Suppressor macrophage treated with lipopolysaccharide for 1 hour (primary cell): ENCODE results near the gene SDK1.

Source experiments
- DNase-seq, 3 donors: peaks; one replicate each; pipeline ENCODE4 v3.0.0-alpha.2; 2020 to 2022

Gene SDK1

GRCh38 chr7:3345699-3346481, 44.8 kb downstream of the SDK1 start:
- no peak for DNase-seq

DNA sequence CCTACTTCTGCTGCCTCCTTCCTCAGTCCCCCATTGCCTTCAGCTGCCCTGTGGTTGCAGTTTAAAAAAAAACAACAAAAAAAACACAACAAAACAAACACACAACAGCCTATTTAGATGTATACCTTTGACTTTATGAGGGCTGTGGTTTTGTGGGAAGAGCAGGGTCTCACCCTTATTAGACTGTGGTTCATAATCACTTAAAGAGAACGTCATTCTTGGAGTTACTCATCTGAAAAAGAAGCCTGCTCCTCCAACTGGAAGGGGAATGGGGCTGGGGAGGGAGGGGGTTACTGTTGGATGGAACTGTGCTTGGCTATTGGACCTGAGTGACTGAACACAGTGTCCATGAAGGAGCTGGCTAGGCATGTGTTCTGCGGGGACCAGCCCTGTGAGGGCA, 48.1 kb downstream of the SDK1 start:
- no peak for DNase-seq

DNA sequence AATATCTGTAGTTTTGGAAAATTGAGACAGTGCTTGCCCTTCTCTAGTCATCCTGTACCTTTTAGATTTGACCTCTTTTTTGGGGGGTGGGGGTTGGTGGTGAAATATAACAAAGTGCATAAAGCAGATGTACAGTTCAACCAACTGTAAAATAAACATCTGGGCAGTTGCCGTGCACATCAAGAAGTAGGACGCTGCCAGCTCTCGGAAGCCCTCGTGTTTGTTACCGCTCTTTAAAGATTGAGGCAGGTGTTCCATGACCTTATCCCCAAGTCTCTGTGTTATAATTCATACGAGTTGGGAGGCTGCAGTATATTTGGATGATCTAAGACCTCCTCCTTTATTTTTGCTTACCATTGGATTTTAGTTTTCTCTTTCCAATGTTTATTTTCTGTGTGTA, 55.1 kb downstream of the SDK1 start:
- no peak for DNase-seq

- no peak for DNase-seq
These were observed 57.9 kb downstream of the SDK1 start for GRCh38 chr7:3358991-3359390.

DNA sequence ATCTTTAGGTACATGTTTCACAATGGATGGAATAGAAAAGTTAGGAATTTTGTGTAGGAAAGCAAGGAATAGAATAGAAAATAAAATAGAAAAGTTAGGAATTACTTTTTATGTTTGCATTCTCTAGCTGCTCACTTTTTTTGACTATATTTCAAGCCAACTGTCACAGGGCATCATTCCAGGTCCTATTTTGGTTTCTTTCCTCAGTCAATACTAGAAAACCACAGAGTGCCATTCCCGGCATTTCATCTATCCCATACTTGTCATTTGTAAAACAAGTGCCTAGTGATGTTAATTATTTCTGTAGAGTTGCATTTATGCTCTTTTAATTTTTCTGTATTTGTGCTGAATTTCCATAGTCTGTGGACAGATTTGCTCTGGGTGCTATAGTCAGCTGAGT, 66.2 kb downstream of the SDK1 start:
- no peak for DNase-seq

- DNase-seq, result no peak
These were observed 69.2 kb downstream of the SDK1 start for GRCh38 chr7:3370068-3370830.

- no peak for DNase-seq
These were observed 69.9 kb downstream of the SDK1 start for GRCh38 chr7:3370921-3371320.

DNA sequence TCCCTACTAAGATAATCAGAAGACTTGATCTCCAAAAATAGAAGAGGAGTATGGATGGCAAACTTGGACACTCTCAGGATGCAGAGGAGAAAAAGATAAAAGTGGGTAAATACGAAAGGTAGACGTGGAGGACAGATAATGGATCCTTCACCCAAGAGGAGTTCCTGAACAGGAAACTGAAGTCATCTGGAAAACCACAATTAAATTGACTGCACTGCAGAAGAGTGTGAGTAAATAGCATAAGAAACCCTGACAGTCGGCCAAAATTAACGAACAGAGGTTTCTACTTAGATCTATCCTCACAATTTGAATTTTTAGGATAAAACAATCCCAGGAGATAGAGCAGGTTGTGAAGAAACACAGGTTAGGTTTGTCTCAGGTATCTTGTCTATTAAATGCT, 70.5 kb downstream of the SDK1 start:
- no peak for DNase-seq

- no peak for DNase-seq
These were observed 73.2 kb downstream of the SDK1 start for GRCh38 chr7:3374239-3374638.

DNA sequence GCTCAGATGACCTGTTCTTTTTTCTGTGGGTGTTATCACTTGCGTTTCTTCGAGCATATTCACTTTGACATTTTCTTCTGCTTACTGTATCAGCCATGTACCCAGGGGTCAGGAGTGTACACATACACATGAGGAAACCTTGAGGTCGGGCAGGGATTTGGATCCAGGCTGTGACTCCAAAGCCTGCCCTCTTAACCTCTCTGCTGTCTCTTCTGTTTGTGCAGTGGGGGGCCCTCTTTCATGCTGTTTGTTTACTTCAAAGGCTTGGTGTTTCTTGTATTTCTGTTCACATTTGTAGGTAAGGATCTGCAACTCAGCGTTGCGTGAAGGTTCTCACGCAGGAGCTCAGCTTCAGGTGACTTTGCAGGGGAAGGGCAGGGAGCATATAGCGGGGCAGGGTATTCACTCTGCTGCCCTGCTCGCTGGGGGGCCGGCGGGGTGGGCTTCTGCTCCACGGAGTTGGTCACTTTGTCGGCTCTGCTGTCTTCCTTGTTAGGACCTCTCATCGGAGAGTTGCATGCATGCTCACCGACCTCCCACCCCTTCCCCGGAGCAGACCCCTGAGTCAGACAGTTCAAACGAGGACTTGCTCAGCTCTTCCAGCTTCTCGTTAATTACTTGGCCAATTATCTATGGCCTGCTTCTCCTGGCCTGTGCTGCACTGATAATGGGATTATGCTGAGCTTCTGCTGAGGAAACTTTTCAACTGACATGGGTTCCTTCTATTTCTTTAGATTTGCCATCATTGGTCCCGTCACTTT, 77.5 kb downstream of the SDK1 start:
- DNase-seq, result no peak

GRCh38 chr7:3380034-3380433, 79.0 kb downstream of the SDK1 start:
- no peak for DNase-seq

- no peak for DNase-seq
These were observed 80.0 kb downstream of the SDK1 start for GRCh38 chr7:3380886-3381685.

DNA sequence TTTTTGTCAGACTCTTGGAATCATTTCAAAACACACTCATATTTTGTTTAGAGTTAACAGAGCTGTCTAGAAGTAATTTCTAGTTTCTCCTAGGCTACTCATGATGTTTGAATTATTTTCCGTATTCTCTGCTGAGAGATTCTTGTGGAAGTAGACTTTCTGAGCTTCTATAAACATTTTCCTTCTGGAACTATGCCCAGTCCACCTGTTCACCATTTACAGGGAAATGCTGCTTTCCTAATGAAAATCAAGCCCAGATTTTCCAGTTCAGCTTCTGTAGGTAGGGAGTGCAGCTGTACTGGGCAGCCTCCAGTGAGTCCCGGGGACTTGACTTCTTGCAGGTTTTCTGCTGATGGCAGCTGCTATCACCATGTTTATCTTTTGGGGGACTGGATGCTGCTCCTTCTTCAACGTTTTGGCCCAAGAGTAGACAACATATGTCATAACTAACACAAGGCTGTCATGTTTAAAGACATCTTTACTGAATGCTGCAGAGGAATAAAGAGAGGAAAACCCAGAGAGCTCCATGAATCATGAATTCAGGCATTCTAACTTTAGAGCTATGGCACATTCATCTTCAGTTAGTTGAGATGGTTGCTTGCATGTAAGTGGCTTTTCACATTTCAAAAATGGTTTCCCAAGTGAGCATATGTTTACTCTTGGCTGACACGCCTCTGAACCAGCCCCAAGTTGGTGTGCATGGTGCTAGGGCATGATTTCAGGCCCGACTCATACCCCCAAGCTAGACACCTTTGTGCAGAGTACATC, 85.6 kb downstream of the SDK1 start:
- DNase-seq, result no peak

- DNase-seq, result no peak
These were observed 92.8 kb downstream of the SDK1 start for GRCh38 chr7:3393862-3394261.

- DNase-seq, result no peak
These were observed 96.3 kb downstream of the SDK1 start for GRCh38 chr7:3397324-3397723.

DNA sequence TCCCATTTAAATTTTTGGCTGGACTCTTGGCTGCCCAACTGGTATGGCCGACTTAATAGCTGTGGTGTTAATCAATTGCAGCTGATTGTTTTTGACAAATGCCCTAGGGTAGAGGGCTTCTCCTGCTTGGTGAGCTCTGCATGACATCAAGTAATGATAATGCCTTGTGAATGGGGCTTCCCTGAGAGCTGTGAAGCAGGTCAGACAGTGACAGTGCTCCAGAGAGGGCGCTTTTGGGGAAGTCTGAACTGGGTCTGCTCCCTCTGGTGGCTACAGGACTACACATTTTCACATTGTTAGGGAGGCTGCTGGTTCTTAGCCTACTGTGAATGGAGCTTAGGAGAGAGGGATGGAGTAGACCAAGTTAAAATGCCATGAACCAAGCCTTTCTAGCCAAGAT, 98.8 kb downstream of the SDK1 start:
- DNase-seq, result peak; percentile 60 to 69 (median 68)

- no peak for DNase-seq
These were observed 103.4 kb downstream of the SDK1 start for GRCh38 chr7:3404501-3404900.

DNA sequence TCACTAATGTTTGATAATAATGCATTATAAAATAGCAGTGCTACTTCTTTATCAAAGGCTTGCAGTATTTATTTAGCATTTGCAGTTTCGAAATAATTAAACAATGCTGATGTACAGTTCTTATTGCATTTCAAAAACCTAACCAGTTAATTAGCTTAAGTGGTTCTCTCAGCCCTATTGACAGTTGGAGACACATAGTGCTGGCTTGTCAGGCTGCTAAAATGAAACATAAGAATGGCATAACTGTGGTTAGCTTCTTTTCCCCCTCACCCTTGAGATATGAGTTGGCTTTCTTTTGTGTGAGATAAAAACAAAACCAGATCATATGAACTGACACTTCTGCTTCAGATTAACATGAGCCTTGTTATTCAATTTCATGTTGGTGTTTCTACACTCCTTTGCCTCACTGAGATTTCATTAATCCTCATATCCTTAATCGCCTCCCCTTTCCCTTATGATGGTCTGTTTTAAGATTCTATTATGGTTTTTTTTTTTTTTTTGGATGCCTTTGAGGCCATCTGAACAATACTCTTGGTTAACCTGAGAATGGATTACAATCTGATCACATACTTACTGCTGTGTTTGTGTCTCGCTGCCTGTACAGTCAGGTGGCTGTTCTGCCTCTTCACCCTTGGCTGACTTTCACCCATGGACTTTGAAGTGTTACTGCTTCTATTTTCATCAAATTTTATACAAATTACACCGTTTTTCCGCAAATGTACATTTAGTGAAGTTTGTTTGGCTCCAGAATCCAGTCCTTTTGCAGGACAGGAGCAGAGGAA, 108.0 kb downstream of the SDK1 start:
- DNase-seq, result no peak

- DNase-seq, result no peak
These were observed 111.8 kb downstream of the SDK1 start for GRCh38 chr7:3412871-3413270.

- no peak for DNase-seq
These were observed 114.8 kb downstream of the SDK1 start for GRCh38 chr7:3415861-3416312.

- no peak for DNase-seq
These were observed 115.4 kb downstream of the SDK1 start for GRCh38 chr7:3416453-3416852.
